HG02884 (cell line): Measurements from ENCODE around the gene TCTN3.
"Not testable (repeated sequence)": the region's sequence is repeated elsewhere in the genome, so short reads cannot be mapped to it uniquely, and the experiment has no call there.

Experiments
- ATAC-seq: cut with Tn5 transposase; IDR thresholded peaks from one replicate; pipeline ENCODE4 v1.9.1; 2021; ENCODE audit warnings: mild to moderate bottlenecking, moderate library complexity; ENCODE audit not compliant: unreplicated experiment

TCTN3 gene, protein sequence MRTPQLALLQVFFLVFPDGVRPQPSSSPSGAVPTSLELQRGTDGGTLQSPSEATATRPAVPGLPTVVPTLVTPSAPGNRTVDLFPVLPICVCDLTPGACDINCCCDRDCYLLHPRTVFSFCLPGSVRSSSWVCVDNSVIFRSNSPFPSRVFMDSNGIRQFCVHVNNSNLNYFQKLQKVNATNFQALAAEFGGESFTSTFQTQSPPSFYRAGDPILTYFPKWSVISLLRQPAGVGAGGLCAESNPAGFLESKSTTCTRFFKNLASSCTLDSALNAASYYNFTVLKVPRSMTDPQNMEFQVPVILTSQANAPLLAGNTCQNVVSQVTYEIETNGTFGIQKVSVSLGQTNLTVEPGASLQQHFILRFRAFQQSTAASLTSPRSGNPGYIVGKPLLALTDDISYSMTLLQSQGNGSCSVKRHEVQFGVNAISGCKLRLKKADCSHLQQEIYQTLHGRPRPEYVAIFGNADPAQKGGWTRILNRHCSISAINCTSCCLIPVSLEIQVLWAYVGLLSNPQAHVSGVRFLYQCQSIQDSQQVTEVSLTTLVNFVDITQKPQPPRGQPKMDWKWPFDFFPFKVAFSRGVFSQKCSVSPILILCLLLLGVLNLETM

DNA sequence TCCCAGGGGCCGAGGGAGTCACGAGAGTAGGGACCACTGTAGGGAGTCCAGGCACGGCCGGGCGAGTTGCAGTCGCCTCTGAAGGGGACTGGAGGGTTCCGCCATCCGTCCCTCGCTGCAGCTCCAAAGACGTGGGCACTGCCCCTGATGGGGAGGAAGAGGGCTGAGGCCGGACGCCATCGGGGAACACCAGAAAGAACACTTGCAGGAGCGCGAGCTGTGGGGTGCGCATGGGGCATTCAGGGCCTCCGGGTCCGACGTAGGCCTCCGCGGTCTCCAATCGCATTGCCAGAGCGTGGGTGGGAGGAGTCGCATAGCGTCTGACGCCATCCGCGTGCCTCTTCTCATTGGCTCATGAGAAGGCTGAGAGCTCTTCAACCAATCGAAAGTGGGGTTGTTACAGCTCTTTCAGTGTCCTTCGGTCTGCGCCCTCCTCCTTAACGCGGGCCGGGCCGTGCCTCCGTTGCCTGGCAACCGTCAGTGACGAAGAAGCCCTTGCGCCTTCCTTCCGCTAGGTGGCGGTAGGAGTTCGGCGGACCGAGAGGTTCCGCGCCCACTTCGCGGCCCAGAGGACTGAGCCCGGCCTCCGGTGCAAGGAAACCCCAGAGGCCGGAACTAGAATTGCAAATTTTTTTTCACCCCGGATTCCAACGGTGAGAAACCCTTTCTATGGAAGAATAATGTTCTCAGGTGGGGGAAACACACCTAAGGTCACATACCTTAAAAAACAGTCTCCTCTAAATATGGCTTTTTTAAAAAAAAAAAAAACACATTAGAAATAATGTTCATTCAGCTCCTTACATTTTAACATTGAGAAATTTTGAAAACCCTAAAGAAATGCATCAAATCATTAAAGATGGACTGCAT, at the start of gene TCTN3:
Gene TCTN3 (minus strand): TSS at position 260 of the 867 bp plus-strand sequence. CDS start 28 bp downstream, at position 232.
- peak; percentile 98 for ATAC-seq

DNA sequence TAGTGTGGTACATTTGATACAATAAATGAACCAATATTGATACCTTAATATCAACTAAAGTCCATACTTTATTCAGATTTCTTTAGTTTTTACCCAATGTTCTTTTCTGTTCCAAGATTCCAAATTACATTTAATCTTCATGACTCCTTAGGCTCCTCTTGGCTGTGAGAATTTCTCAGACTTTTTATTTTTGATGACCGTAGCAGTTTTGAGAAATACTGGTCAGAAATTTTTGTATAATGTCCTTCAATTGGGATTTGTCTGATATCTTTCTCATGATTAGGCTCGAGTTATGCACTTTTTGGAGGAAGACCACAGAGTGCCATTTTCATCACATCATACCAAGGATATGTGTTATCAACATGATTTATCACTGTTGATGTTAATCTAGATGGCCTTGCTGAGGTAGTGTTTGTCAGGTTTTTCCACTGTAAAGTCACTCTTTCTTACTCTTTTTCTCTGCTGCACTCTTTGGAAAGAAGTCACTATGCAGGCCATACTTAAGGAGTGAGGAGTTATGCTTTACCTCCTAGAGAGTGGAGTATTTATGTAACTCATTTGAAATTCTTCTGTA, 49.3 kb upstream of the TCTN3 start:
- ATAC-seq = no peak

DNA sequence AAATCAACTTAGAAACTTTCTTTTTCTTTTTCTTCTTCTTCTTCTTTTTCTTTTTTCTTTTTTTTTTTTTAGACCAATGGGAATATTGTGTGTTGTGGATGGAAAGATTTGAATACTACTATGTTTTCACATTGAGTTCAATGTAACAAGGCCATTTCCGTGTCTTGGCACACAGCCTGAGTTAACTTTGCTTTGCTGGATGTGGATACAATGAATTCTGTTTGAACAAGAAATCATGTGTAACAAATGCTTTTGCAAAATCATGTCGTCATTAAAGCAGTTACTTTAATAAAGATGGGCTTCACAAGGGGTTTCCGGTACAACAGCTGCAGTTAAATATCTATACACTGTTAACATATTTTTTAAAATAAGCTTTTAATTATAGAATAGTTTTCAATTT, 48.8 kb upstream of the TCTN3 start:
- no peak for ATAC-seq

DNA sequence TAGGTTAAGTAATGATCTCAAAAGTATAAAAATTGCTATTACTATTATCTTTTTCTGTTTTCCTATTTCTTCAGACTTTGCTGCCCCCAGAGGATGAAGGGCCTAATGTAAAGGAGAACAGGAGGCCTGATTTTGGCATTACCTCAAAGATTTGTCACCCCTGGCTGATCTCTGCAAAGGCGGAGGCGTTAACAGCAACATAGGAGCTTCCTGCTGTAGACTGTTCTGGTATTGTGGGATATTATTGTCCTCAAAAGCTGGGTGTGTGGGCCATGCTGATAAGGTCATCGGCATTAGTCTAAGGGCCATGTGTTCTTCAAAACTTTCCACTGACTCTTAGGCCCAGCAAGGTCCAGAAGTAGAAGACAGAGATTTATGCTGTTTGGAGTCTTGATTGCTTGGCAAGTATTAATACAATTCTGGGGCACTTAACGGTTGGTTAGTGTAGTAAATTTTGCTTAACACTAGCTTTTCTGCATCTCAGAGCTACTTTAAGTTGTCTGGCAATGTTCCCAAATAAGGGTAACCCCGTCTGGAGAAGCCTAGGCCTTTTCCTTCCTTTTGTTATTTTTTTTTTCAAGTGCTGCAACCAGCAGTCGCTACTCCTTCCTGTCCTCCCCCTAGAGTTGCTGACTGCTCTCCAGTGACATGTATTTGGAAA, 48.2 kb upstream of the TCTN3 start:
- peak; percentile 66 for ATAC-seq

DNA sequence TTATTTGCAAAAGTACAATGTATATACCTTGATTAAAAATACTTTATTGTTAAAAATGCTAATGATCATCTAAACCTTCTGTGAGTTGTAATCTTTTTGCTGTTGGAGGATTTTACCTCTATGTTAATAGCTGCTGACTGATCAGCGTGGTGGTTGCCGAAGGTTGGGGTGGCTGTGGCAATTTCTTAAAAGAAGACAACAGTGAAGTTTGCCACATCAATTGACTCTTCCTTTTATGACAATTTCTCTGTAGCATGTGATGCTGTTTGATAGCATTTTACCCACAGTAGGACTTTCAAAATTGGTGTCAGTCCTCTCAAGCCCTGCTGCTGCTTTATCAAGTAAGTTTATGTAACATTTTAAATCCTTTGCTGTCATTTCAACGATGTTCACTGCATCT, 45.3 kb upstream of the TCTN3 start:
- no peak for ATAC-seq

DNA sequence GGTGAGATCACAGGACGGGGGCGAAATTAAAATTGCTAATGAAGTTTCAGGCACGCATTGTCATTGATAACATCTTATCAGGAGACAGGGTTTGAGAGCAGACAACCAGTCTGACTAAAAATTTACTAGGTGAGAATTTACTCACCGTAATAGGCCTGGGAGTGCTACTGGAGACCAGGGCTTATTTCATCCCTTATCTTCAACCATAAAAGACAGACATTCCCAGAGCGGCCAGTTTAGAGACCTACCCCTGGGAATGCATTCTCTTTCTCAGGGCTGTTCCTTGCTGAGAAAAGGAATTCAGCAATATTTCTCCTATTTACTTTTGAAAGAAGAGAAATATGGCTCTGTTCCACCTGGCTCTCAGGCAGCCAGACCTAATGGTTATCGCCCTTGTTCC, 39.2 kb upstream of the TCTN3 start:
- not testable (repeated sequence) for ATAC-seq

DNA sequence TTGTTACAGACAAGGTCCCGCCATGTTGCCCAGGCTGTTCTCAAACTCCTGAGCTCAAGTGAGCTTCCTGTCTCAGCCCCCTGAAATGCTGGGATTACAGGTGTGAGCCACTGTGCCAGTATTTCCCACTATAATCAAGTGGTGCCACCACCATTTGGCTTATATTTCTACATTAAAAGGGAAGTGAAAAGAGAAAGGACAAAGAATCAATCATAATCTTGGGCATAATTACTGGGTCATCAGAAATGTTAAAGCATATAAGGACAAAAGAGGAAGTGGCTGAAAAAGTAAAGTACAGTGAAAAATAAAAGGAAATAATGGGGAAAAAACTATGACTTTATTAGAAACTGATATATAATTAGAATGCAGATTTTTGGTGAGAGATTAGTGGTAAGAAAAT, 36.5 kb upstream of the TCTN3 start:
- no peak for ATAC-seq

DNA sequence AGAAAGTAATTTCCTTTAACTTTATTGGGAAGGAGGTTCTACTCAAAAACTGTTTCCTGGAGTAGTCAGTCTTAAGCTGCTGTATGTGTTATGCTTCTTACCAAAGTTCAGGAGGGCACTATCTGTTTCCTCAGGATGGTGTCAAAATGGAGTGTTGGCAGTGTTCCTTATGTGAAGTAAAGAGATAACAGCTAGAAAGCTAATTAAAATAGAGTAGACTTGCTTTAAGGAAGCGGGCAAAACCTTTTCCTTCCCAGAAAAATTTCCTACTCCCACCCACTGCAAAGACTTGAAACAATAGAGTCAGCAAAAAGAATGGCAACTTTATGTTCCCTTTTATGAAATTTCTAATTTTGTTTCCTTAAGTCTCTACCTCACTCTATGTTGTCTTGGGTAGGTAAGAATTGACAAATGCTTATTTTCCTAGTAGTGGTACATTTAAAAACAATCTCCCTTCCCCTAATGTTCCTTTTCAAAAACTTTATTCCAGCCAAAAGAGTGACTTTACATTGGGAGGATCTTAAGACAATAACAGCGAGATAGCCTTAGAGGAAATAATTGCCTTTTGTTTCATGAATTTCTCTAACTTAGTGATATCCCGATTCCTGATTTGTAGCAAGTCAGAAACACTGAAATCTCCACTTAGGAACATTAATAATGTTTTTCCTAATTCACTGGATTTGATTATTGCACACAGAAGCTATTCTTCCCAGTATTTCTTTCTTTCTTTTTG, 35.8 kb upstream of the TCTN3 start:
- no peak for ATAC-seq

DNA sequence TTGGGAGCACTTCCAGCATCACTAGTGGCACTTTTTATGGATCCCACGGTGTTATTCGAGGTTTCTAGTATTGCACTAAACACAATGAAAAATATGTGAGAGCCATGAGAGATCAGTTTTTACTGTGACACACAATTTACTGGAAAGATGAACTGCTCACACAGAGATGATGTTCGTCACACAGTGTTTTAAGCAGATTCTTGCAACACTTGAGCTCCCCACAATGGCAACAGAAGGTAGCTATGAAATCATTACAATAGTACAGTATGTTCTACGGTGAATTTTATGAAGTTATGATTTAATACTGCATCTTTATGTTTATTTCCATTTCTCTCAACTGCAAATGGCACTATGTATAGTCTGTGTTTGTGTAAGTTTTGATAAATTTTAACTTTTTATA, 34.8 kb upstream of the TCTN3 start:
- no peak for ATAC-seq

DNA sequence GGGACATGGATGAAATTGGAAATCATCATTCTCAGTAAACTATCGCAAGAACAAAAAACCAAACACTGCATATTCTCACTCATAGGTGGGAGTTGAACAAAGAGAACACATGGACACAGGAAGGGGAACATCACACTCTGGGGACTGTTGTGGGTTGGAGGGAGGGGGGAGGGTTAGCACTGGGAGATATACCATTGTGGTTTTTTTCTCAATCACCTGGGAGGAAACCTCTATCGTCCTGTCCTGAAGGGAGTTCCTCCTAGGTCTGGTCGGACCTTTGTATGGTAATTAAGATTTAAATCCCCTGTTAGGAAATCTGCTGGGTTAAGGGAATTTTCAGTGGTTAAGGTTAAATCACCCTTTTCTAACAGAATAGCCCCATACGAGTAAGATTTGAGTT, 28.8 kb upstream of the TCTN3 start:
- ATAC-seq = not testable (repeated sequence)

DNA sequence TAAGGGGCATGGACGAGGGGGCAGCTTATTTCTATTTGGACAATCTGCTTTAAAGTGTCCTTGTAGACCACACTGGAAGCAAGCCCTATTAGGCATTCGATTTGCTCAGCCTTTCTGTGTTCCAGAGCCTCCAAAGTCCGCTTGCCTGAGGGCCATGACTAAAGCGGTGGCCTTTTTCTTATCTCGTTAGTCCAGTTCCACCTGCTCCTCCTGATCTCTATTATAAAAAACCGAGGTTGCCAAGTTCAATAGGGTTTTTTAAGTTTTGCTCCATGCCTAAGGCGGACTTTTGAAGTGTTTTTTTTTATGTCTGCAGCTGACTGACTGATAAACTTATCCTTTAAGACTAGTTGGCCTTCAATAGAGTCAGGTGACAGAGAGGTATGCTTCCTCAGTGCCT, 27.0 kb upstream of the TCTN3 start:
- ATAC-seq = not testable (repeated sequence)

DNA sequence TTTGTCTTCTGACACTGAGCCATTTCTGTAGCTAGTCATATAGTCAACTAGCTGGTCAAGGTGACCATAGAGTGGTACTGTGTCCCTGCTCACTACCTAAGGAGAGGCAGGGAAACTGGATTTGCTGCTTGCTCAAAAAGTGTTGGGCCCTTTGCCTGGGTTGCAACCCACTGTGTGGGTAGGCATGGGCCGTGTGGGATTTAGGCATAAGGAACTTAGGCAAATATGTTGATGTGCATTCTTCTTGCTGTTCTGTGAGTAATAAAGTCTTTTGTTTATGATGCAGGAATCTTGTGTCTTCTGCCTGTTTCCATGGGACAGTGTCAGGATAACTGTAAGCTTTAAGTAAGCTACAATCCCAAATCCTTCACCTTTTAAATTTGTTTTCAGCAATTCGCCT, 23.1 kb upstream of the TCTN3 start:
- no peak for ATAC-seq

DNA sequence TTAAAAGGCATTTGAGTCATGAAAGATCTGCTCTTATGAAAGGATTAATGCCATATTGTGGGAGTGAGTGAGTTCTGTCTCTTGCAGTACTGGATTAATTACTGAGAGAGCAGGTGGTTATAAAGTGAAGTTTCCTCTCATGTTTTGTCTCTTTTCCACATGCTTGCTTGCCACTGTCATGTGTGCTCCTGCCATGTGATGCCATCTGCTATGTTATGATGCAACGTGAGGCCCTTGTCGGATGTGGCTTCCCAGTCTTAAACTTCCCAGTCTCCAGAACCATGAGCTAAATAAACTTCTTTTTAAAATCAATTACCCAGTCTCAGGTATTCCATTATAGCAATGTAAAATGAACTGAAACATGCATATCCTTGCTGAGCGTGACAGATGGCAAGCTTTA, 22.7 kb upstream of the TCTN3 start:
- no peak for ATAC-seq

DNA sequence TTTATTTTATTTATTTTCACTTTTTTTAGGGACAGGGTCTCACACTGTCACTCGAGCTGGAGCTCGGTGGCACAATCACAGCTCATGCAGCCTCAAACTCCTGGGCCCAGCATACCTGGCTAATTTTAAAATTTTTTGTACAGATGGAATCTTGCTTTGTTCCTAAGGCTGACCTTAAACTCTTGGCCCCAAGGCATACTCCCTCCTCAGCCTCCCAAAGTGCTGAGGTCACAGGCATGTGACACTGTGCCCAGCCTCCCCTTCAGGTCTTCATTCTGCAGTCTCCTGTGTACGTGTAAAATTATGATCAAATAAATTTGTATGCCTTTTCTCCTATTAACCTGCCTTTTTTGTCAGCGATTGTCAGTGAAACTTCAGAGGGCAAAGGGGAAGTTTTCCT, 17.8 kb upstream of the TCTN3 start:
- no peak for ATAC-seq

DNA sequence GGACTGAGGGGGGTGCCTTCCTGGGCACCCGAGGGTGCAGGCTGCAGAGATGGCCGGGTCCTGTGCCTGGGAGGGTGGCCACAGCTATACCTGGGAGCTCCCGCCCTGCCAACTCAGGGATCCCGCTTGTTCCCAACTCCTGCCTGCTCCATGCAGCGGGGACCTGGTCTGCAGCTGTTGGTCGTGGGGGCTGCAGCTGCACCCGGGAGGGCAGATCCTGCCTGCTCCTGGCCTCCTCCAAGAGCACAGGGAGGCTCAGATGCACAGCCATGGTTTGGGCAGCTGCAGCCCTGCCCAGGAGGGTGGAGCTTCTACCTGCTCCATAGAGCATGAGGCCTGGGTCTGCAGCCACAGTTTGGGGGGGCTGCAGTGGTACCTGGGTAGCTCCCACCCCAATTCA, 13.3 kb upstream of the TCTN3 start:
- no peak for ATAC-seq

DNA sequence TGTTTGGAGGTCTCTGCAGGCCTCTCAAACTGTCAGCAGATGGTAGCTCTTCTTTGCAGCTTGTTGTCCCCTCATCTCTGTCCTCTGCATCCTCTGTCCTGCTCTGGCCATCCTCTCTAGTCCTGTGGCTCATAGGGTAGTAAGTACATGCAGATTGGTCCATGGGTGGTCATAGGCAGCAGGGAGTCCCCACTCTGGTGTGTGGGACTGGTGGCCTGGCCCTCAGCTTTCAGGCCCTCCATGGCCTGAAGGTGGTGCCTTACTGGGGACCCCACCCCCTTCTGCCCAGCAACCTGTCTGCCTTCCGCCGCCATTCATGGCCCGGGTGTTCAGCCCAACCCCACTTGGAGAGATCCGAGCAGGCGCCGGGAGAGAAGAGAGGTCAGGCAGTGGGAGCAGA, 12.8 kb upstream of the TCTN3 start:
- ATAC-seq = no peak

DNA sequence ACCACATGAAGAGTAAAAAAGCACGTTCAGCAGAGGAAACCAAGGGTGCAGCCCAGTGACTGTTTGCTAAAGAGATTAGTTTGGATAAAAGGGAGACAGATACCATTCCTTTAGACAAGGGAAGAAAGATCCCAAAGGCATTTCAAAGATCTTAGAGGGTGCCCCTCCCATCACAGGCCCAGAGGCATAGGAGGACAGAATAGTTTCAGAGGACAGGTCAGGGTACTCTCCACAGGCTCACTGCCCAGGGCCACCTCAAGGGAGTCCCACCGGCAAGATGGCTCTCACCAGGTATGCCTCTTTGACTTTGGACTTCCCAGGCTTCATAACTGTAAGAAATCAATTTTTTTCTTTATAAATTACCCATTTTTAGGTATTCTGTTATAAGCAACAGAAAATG, 4.7 kb upstream of the TCTN3 start:
- no peak for ATAC-seq

DNA sequence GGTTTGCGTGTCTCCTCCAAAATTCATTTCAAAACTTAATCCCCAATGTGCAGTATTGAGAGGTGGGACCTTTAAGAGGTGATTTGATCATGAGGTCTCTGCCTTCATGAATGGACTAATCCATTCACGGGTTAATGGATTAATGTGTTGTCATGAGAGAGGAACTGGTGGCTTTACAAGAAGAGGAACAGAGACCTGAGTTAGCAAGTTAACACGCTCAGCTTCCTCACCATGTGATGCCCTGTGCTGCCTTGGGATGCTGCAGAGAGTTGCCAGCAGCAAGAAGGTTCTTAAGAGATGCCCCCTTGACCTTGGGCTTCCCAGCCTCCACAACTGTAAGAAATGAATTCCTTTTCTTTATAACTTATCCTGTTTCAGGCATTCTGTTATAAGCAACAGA, 3.7 kb upstream of the TCTN3 start:
- ATAC-seq = no peak

DNA sequence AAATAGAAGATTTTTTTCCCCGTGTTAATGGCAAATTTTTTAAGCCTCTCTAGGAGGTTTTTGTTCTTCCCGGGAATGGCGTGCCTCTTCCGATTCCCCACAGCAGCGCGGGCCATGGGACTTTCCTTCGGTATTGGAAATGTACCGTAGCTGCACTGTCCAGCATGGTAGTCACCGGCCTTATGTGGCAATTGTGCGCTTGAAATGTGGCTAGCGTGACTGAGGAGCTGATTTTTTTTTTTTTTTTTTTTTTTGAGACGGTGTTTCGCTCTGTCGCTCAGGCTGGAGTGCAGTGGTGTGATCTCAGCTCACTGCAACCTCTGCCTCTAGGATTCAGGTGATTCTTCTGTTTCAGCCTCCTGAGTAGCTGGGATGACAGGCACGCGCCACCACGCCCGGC, 938 bp upstream of the TCTN3 start:
- ATAC-seq = no peak

DNA sequence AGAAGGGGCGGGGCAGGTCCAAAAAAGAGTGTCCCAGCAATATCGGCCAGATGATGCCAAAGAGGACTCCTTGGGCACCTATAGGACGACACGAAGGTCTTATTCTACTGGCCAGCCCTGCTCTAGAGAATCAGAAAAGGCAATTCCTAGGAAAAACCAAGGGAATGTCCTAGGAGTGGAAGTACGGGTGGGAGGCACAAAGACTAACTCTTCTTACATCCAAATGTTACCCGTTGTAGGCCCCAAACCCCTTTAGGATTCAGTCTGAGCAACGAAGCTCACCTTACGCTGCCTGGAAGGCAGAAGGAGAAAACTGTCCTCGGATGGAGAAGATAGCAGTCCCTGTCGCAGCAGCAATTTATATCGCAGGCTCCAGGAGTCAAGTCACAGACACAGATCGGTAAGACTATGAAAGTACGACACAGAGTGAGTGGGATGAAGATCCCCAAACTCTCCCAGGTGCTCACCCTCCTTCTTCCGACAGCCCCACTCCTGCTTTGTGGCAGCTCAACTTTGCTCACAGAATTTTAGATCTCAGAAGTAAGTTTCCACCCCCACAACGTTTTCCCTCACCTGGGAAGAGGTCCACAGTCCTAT, 558 bp downstream of the TCTN3 start:
- no peak for ATAC-seq
